C4-2B (cell line): ENCODE measurements around the gene FNDC3B.

Experiments used
- CTCF ChIP-seq: fragments of 450-650 bp; conservative IDR thresholded peaks from 2 replicates; pipeline ENCODE4 v1.5.1; 2017; ENCODE audit warnings: mild to moderate bottlenecking
- ZFX ChIP-seq: fragments of 450-650 bp; IDR thresholded peaks from 2 replicates; pipeline ENCODE4 v1.6.1; 2017

- no peak for TF ChIP-seq CTCF
- no peak for TF ChIP-seq ZFX
Observed at GRCh38 chr3:172170073-172170709, 130.8 kb downstream of the FNDC3B start.
